Raji (cell line): Measurements from ENCODE around the gene XCR1.

ENCODE experiments used
- POLR2A ChIP-seq: IDR thresholded peaks from 2 replicates; pipeline ENCODE4 v1.6.1; 2011; ENCODE audit warnings: low read depth, low read length, control low read depth; ENCODE audit not compliant: insufficient read depth

XCR1 gene

GRCh38 chr3:45980229-45980813, 47.0 kb downstream of the XCR1 start:
- no peak for TF ChIP-seq POLR2A

GRCh38 chr3:45979378-45979777, 47.9 kb downstream of the XCR1 start:
- TF ChIP-seq POLR2A, result no peak

DNA sequence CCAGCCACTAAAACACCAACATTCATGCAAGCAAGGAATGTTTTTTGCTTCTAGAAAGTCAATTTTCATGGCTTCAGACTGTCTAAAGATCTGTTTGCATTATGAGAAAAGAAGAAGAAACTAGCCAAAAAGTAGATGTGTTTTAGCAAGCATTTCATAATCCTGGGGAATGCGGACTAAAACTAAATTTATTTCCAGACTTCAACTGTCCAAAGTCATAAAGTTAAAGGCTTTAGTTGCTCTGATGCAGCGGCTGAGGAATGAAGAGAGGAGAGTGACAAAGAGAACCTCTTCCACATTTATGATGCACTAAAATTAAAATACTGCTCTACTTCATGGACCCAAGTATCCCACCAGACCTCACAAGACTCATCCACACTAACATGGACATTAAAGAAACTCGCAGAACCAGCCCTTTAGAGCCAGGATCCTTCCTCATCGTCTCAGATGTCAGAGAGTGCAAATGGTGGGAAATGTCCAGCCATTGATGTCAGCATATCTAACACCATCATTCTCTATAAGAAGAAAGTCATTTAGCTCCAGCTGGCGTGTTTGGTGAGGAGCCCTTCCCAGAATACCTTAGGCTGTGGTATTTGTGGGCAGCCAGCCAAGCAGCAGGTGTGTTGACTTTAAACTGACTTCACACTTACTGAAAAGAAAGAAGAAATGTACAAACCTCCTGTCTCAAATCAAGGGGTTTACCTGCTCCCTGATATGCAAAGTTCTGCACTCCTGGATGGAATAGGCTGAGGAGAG, 49.1 kb downstream of the XCR1 start:
- TF ChIP-seq POLR2A, result no peak

DNA sequence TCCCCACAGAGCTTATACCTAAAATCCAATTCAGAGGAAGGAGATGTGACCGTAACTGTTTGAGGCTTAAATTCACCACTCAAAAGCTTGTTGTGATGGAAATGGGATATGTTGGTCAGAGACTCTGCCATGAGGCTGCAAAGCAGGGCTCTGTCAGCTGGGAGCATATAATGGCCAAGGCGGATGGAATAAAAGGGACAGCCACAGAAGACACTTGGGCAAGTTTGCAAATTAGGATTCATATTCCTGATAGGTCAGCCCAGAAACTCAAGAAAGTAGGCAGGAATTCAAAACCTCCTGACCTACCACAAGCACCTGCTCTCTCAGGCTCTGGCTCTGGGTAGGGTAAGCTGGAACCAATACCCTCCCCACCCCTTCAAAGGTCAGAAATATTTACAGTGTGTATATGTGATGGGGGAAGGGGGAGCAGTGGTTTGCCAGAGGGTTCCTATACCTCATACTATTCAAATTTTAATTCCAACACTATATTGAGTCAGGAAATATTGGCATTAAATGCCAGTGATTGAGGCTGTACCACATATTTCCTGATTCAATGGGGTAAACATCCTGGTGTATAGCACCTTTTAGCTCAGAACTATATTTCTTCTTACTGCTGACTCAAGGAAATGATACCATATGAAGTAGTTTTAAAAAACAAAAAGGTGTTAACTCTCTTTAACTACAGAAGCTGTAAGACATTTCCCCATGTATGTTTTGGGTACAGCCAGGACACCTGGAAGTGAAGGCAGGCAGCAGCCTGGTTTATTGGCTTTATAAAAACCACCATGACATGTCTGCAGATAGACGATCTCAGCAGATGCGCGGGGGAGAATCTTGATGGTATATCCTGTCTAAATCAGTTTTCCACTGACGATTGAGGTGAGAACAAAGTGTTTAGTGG, 50.8 kb downstream of the XCR1 start:
- no peak for TF ChIP-seq POLR2A

- TF ChIP-seq POLR2A, result no peak
These were observed 51.6 kb downstream of the XCR1 start for GRCh38 chr3:45975686-45976085.

- TF ChIP-seq POLR2A, result no peak
These were observed 52.6 kb downstream of the XCR1 start for GRCh38 chr3:45974686-45975085.

- no peak for TF ChIP-seq POLR2A
These were observed 54.5 kb downstream of the XCR1 start for GRCh38 chr3:45972534-45973402.

- TF ChIP-seq POLR2A, result no peak
These were observed 57.3 kb downstream of the XCR1 start for GRCh38 chr3:45969953-45970352.

- TF ChIP-seq POLR2A, result no peak
These were observed 58.2 kb downstream of the XCR1 start for GRCh38 chr3:45969116-45969515.

- TF ChIP-seq POLR2A, result no peak
These were observed 58.6 kb downstream of the XCR1 start for GRCh38 chr3:45968706-45969105.

DNA sequence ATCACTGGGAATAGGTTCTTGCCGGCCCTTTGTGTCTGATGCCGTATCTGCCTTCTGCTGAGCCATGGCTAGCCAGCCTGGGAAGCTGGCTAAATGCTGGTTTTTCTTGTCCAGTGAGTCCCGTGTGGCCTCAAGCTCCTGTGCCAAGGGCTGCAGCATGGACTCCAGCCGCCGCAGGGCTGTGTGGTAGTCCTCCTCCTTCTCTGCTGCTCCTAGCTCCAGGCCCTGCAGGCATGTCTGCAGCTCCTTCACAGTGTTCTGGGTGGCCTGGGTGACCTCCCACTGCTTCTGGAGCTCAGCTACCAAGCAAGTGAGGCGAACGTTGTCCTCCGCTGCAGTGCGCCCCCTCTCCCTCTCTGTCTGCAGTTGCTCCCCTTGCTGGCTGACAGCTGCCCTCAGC, 59.1 kb downstream of the XCR1 start:
- TF ChIP-seq POLR2A, result no peak

GRCh38 chr3:45967724-45968123, 59.6 kb downstream of the XCR1 start:
- TF ChIP-seq POLR2A, result no peak
